Natural killer cell treated with Interleukin-12 subunit alpha and Interleukin-12 subunit beta and Interleukin-15 and Interleukin-18, amount 100 ng/mL, for 72 hours (primary cell): ENCODE data around the gene TUNAR. TPM values are rescaled to one million over a fixed set of nuclear protein-coding genes. Genes with fewer than 3 reads are reported as not detected.
"Not testable (repeated sequence)": the region's sequence is repeated elsewhere in the genome, so short reads cannot be mapped to it uniquely, and the experiment has no call there.

Experiments
- ATAC-seq, 2 donors: fragments of 150-1000 bp; cut with Tn5 transposase in 1 of 2; sonication (Bioruptor Pico), chemical (Tn5 transposase) in 1 of 2; 2 replicates each; pipeline ENCODE4 v1.10.0; 2021
- DNase-seq: peaks from one replicate; pipeline ENCODE4 v3.0.0; 2022; ENCODE audit warnings: low spot score
- H3K27ac Mint-ChIP-seq, 2 donors: 1 replicate in 1 of 2; 2 replicates in 1 of 2; pipeline ENCODE4 v1.8.0; 2022; ENCODE audit warnings: mixed read lengths in 2 of 2, mild to moderate bottlenecking in 1 of 2, moderate library complexity in 1 of 2
- H3K27me3 Mint-ChIP-seq, 2 donors: 1 replicate in 1 of 2; 2 replicates in 1 of 2; pipeline ENCODE4 v1.8.0; 2022; ENCODE audit warnings: mixed read lengths in 2 of 2
- H3K36me3 Mint-ChIP-seq: one replicate; pipeline ENCODE4 v1.8.0; 2022; ENCODE audit warnings: mixed read lengths
- H3K4me1 Mint-ChIP-seq, 2 donors: 1 replicate in 1 of 2; 2 replicates in 1 of 2; pipeline ENCODE4 v1.8.0; 2022; ENCODE audit warnings: low read depth in 2 of 2, mixed read lengths in 2 of 2, mild to moderate bottlenecking in 1 of 2
- H3K4me3 Mint-ChIP-seq: one replicate; pipeline ENCODE4 v1.8.0; 2022; ENCODE audit warnings: mixed read lengths
- H3K9me3 Mint-ChIP-seq: 2 replicates; pipeline ENCODE4 v1.8.0; 2022; ENCODE audit warnings: mixed read lengths
- total RNA-seq, 2 donors: library from RNA; stranded (reverse); gene quantifications; one replicate each; pipeline ENCODE4 v1.2.3, GENCODE V29; 2022

The TUNAR gene
- total RNA-seq, 2 donors from 2014 or later, result not detected

- DNase-seq (no peak), ATAC-seq (no peak)
- Mint-ChIP-seq H3K9me3 (no peaks in the 10 kb centered on the region), H3K27ac (no peak overlapping the region), H3K4me1 (no peaks in the 10 kb centered on the region), H3K36me3 (no peaks in the 10 kb centered on the region), H3K4me3 (no peak overlapping the region), H3K27me3 (peaks cover 24 to 38% of the 10 kb centered on the region in 2 donors)
Observed at GRCh38 chr14:95946867-95947266, 70.2 kb downstream of the TUNAR start.

- DNase-seq (no peak), ATAC-seq (no peak)
- Mint-ChIP-seq H3K27ac (no peak overlapping the region), H3K4me3 (no peak overlapping the region), H3K27me3 (peaks cover 24 to 40% of the 10 kb centered on the region in 2 donors), H3K9me3 (no peaks in the 10 kb centered on the region), H3K36me3 (no peaks in the 10 kb centered on the region), H3K4me1 (no peaks in the 10 kb centered on the region)
Observed at GRCh38 chr14:95948558-95948981, 71.9 kb downstream of the TUNAR start.

GRCh38 chr14:95951359-95951758 lies 74.7 kb downstream of the TUNAR start:
- H3K27ac Mint-ChIP-seq, result no peak overlapping the region
- no peak overlapping the region for H3K4me3 Mint-ChIP-seq
- H3K4me1 Mint-ChIP-seq, result no peaks in the 10 kb centered on the region
- no peaks in the 10 kb centered on the region for H3K36me3 Mint-ChIP-seq
- no peaks in the 10 kb centered on the region for H3K9me3 Mint-ChIP-seq
- DNase-seq (no peak), ATAC-seq (no peak)
- H3K27me3 Mint-ChIP-seq, result peaks cover 17 to 44% of the 10 kb centered on the region in 2 donors

GRCh38 chr14:95953111-95953724 lies 76.6 kb downstream of the TUNAR start:
- Mint-ChIP-seq H3K9me3 (no peaks in the 10 kb centered on the region), H3K36me3 (no peaks in the 10 kb centered on the region), H3K4me3 (no peak overlapping the region), H3K4me1 (no peaks in the 10 kb centered on the region), H3K27ac (no peak overlapping the region), H3K27me3 (peaks cover 21 to 43% of the 10 kb centered on the region in 2 donors)
- DNase-seq (no peak), ATAC-seq (no peak)

GRCh38 chr14:95956601-95957460 lies 80.2 kb downstream of the TUNAR start:
- Mint-ChIP-seq H3K9me3 (no peaks in the 10 kb centered on the region), H3K36me3 (no peaks in the 10 kb centered on the region), H3K4me3 (no peak overlapping the region), H3K27ac (no peak overlapping the region), H3K4me1 (no peaks in the 10 kb centered on the region), H3K27me3 (peaks cover 16 to 27% of the 10 kb centered on the region in 2 donors)
- DNase-seq (no peak), ATAC-seq (no peak)

GRCh38 chr14:95958105-95958504 lies 81.5 kb downstream of the TUNAR start:
- no peak for ATAC-seq
- Mint-ChIP-seq H3K36me3 (no peaks in the 10 kb centered on the region), H3K4me1 (no peaks in the 10 kb centered on the region), H3K4me3 (no peak overlapping the region), H3K9me3 (no peaks in the 10 kb centered on the region), H3K27ac (no peak overlapping the region), H3K27me3 (peaks cover 16 to 26% of the 10 kb centered on the region in 2 donors)
- DNase-seq, result no peak

- H3K27me3 Mint-ChIP-seq, result peaks cover 16 to 19% of the 10 kb centered on the region in 2 donors
- no peaks in the 10 kb centered on the region for H3K4me1 Mint-ChIP-seq
- ATAC-seq (no peak), DNase-seq (no peak)
- H3K36me3 Mint-ChIP-seq, result no peaks in the 10 kb centered on the region
- H3K9me3 Mint-ChIP-seq, result no peaks in the 10 kb centered on the region
- H3K4me3 Mint-ChIP-seq, result no peak overlapping the region
- no peak overlapping the region for H3K27ac Mint-ChIP-seq
Observed at GRCh38 chr14:95959317-95959716, 82.7 kb downstream of the TUNAR start.

- H3K27me3 Mint-ChIP-seq, result peaks cover 6 to 13% of the 10 kb centered on the region in 2 donors
- ATAC-seq (no peak), DNase-seq (no peak)
- H3K9me3 Mint-ChIP-seq, result no peaks in the 10 kb centered on the region
- H3K27ac Mint-ChIP-seq, result no peak overlapping the region
- no peaks in the 10 kb centered on the region for H3K4me1 Mint-ChIP-seq
- no peak overlapping the region for H3K4me3 Mint-ChIP-seq
- H3K36me3 Mint-ChIP-seq, result no peaks in the 10 kb centered on the region
Observed at GRCh38 chr14:95961481-95961880, 84.8 kb downstream of the TUNAR start.

GRCh38 chr14:95964901-95965300 lies 88.3 kb downstream of the TUNAR start:
- Mint-ChIP-seq H3K27ac (no peak overlapping the region), H3K27me3 (peaks cover 12 to 24% of the 10 kb centered on the region in 2 donors), H3K4me3 (no peak overlapping the region), H3K4me1 (no peaks in the 10 kb centered on the region), H3K36me3 (no peaks in the 10 kb centered on the region), H3K9me3 (no peaks in the 10 kb centered on the region)
- DNase-seq, result no peak
- ATAC-seq, result no peak

GRCh38 chr14:95968048-95968447 lies 91.4 kb downstream of the TUNAR start:
- ATAC-seq, H3K36me3 Mint-ChIP-seq, H3K4me3 Mint-ChIP-seq, H3K9me3 Mint-ChIP-seq, DNase-seq, H3K27ac Mint-ChIP-seq, H3K4me1 Mint-ChIP-seq: not testable (repeated sequence)
- H3K27me3 Mint-ChIP-seq, result peaks cover 14 to 40% of the 10 kb centered on the region in 2 donors

Other genes starting within 250 kb of the TUNAR start
- not detected for gene TCL1B, start 190.4 kb upstream of the TUNAR start, total RNA-seq
- under 1 TPM in 1 of 2 donors, not detected in 1; 0.61 TPM for gene TCL1A, start 162.7 kb upstream of the TUNAR start, total RNA-seq
- gene C14orf132, start 162.5 kb downstream of the TUNAR start, total RNA-seq, result not detected